ENCODE measurements around the gene UBE2D2. TPM values are rescaled to one million over a fixed set of nuclear protein-coding genes. Genes with fewer than 3 reads are reported as not detected.

UBE2D2 gene
- total RNA-seq = 41.4 and 45.8 TPM in 2 replicates

GRCh38 chr5:139560752-139561654, at the start of gene UBE2D2:
TSS of gene UBE2D2 (plus strand) at chr5:139561339. CDS start at chr5:139561792, 453 bp downstream.

GRCh38 chr5:139648205-139649081, 87.3 kb downstream of the UBE2D2 start, which contains the start of gene CXXC5:
TSS of gene CXXC5 (plus strand) at chr5:139648349. CDS start at chr5:139680524, 32,175 bp downstream.

Small RNA genes within 50 kb of the gene (small RNA-seq; reads per million reads assigned to genes)
- not detected for gene RF00019

Other genes with a start within 250 kb of the UBE2D2 start
- gene PAIP2, start 219.5 kb upstream of the UBE2D2 start, total RNA-seq = 42.4 and 49.8 TPM in 2 replicates
- not detected in 2 replicates for gene SLC23A1, start 178.0 kb upstream of the UBE2D2 start, total RNA-seq
- gene MZB1, start 171.4 kb upstream of the UBE2D2 start, total RNA-seq = 0.16 TPM in 1 of 2 replicates, not detected in the other
- gene PROB1, start 166.2 kb upstream of the UBE2D2 start, total RNA-seq = 1.9 and 2.4 TPM in 2 replicates
- gene SPATA24, start 157.2 kb upstream of the UBE2D2 start, total RNA-seq = 1.6 and 7.2 TPM in 2 replicates
- gene DNAJC18, start 121.8 kb upstream of the UBE2D2 start, total RNA-seq = 8.3 and 8.6 TPM in 2 replicates
- 1.8 TPM in 1 of 2 replicates, not detected in the other for gene ECSCR, start 98.6 kb upstream of the UBE2D2 start, total RNA-seq
- not detected in 2 replicates for gene SMIM33, start 90.3 kb upstream of the UBE2D2 start, total RNA-seq
- gene STING1, start 78.6 kb upstream of the UBE2D2 start, total RNA-seq = 62.4 and 64.1 TPM in 2 replicates
- 146 and 199 TPM in 2 replicates for gene CXXC5, start 87.0 kb downstream of the UBE2D2 start, total RNA-seq
- gene PSD2, start 234.5 kb downstream of the UBE2D2 start, total RNA-seq = 0.32 and 0.36 TPM in 2 replicates

All from hair follicle dermal papilla cell (primary cell).